HUES64 (cell line): ENCODE results near the gene CASZ1.

Experiments
- H3K27ac ChIP-seq: 2 replicates; pipeline ENCODE4 v1.7.0; 2013; ENCODE audit warnings: low read depth, low read length, inconsistent platforms
- H3K27me3 ChIP-seq: 2 replicates; pipeline ENCODE4 v1.6.1; 2013; ENCODE audit warnings: mild to moderate bottlenecking, low read length; ENCODE audit not compliant: insufficient read depth
- H3K36me3 ChIP-seq: 2 replicates; pipeline ENCODE4 v1.6.1; 2013; ENCODE audit warnings: mild to moderate bottlenecking, low read length; ENCODE audit not compliant: insufficient read depth
- H3K4me1 ChIP-seq: 2 replicates; pipeline ENCODE4 v1.6.1; 2013; ENCODE audit warnings: mild to moderate bottlenecking, low read length, moderate library complexity; ENCODE audit not compliant: insufficient read depth
- H3K4me3 ChIP-seq: 2 replicates; pipeline ENCODE4 v1.5.1; 2013; ENCODE audit warnings: mild to moderate bottlenecking, low read length, moderate library complexity
- H3K9ac ChIP-seq: 2 replicates; pipeline ENCODE4 v1.6.1; 2013; ENCODE audit warnings: mild to moderate bottlenecking, low read depth, low read length
- H3K9me3 ChIP-seq: 2 replicates; pipeline ENCODE4 v1.6.1; 2013; ENCODE audit warnings: low read depth, low read length; ENCODE audit not compliant: insufficient read depth
- WGBS: fragments of 150-250, 120-280 bp; methylation state at CpG from one replicate; pipeline ENCODE4 v1.1.7; 2013; ENCODE audit warnings: missing lambda C conversion rate; 5-methylcytosine and 5-hydroxymethylcytosine counted together

The CASZ1 gene

DNA sequence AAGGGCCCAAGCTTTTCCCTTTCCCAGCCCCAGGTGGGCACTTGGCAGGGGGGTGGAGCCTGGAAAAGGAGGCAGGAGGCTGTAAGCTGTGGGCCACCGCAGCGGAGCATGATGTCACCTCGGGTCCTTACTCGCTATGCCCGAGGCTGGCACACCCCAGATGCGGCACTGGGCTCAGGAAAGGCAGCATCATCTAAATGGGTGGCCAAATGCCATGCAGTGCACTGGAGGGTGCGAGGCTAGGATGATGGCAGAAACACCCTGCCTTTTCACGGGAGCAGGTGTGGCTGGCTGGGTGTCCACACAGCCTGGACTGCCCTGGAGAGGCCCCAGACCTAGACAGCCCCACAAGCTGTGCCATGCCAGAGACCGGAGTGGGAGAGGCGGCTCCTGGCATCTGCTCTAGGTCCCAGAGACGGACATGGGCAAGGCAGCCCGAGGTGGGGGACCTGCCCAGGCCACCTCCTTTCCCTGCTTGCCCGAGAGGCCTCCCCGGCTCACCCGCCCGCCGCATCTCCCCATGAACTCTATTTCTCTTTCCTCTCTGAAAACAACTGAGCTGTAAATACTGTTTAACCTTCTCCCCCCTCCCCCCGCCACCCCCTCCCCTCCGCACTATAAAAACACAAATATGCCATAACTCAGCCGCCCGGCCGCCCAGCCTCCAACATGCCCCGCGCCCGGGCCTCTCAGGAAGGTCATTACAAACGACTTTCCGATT lies 124.7 kb downstream of the CASZ1 start:
- Histone ChIP-seq H3K27ac (no peak overlapping the region), H3K4me3 (no peak overlapping the region), H3K27me3 (no peaks in the 10 kb centered on the region), H3K9me3 (no peaks in the 10 kb centered on the region), H3K36me3 (no peaks in the 10 kb centered on the region), H3K9ac (no peak overlapping the region), H3K4me1 (0 out of 2 replicates have a peak, but pooled peaks cover 13% of the 10 kb centered on the region)
- 87% methylated on average over 26 of the region's 27 CpGs for WGBS

DNA sequence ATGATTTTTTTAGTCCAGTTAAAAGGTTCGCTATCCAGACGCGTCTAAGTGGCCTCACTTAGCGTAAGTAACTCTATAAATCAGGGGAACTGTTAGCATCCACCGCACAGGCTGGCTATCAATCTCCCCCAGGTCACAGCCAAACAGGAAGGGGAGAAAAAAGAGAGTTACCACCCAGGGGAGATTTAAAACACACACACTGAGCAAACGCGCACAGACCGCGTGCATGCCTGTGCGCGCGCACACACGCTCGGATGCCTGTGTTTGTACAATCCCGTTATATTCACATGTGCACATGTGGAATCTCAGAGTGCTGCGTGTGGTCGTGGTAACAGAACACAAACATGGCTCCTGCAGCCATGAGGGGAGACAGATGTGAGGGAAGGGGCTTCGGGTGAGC lies 125.4 kb downstream of the CASZ1 start:
- WGBS = 93% methylated on average over 18 of the region's 18 CpGs
- no peak overlapping the region for H3K27ac ChIP-seq
- 0 out of 2 replicates have a peak, but pooled peaks cover 11% of the 10 kb centered on the region for H3K4me1 ChIP-seq
- no peak overlapping the region for H3K9ac ChIP-seq
- no peaks in the 10 kb centered on the region for H3K27me3 ChIP-seq
- H3K4me3 ChIP-seq = no peak overlapping the region
- H3K9me3 ChIP-seq = no peaks in the 10 kb centered on the region
- H3K36me3 ChIP-seq = no peaks in the 10 kb centered on the region

DNA sequence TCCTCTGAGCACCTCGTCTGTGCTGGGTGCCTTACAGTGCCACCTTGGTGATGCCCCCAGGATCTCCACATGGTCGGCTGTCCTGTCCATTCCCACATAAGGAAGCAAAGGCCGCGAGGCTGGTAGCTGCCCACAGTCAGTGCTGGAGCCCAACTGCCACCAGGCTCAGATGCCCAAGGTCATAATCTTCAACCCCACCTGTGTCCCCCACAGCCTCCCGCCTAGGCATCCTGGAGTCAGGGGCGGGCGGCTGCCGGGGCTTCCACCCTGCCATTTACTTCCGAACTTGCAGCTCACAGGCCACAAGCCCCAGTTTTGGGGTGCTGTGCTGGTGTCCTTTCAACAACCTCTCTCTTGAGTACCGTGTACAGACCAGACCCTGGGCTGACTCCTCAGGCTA lies 126.3 kb downstream of the CASZ1 start:
- H3K4me1 ChIP-seq = 0 out of 2 replicates have a peak, but pooled peaks cover 11% of the 10 kb centered on the region
- H3K9ac ChIP-seq = no peak overlapping the region
- no peaks in the 10 kb centered on the region for H3K9me3 ChIP-seq
- no peaks in the 10 kb centered on the region for H3K27me3 ChIP-seq
- 95% methylated on average over 10 of the region's 10 CpGs for WGBS
- H3K27ac ChIP-seq = no peak overlapping the region
- no peak overlapping the region for H3K4me3 ChIP-seq
- no peaks in the 10 kb centered on the region for H3K36me3 ChIP-seq

DNA sequence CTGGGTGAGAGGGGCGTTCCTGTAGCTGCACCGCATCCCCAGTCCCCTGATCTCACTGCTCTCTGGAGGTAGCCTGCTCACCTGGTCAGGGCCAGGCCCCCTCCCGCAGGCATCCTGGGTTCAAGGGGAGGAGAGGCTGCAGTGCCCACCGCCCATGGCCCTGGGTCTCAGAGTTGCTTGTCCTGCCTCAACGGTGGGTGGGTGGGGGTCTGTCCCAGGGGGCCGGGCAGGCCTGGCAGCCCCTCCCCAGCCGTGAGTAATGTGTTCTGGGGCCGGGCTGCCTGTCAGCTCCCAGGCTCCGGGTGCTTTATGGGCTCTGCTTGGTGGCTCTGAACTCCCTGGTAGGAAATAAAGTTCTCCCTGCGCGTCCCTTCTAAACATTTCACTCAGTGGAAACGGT lies 126.9 kb downstream of the CASZ1 start:
- Histone ChIP-seq H3K36me3 (no peaks in the 10 kb centered on the region), H3K9me3 (no peaks in the 10 kb centered on the region), H3K27me3 (no peaks in the 10 kb centered on the region), H3K27ac (no peak overlapping the region), H3K4me1 (0 out of 2 replicates have a peak, but pooled peaks cover 11% of the 10 kb centered on the region), H3K4me3 (no peak overlapping the region), H3K9ac (no peak overlapping the region)
- WGBS = 87% methylated on average over 12 of the region's 12 CpGs

DNA sequence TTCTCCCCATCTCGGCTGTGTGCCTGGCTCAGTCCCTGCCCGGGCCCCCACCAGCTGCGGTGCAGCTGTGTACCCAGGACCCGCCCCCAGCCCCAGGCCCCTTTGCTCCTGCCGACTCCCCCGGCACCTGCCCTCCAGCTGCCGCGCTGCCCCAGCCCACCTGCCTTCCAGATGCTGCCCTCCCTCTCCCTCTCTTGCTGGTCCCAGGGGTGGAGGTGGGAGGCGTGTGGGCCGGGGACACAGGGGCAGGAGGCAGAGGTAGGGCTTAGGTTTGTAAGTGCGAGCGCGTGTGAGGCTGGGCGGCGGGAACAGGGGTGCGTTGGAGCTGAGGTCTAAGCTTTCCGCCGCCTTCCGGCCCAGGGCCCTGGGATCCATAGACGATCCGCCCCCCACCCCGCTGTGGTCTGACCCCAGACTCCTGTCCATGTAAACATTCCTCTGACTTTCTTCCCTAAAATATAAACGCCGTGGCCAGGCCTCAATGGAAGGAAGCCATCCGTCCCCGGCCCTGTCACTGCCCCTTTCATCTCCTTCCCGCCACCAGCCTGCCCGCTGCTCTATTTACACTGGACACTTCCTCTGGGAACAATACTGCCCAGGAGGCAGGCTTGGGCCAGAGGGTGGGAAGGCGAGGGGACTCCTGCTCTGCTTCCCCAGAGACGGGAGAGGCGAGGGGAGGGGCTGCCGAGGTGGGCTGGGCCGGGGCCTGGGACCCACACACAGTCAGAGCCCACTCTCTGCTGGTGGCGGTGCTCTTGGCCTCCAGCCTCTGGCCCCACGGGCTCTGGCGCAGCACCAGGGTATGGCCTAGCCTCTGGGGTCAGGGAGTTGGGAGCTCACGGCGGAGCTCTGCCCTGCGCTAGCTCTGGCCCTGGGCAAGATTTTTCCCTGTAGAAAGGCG lies 128.3 kb downstream of the CASZ1 start:
- Histone ChIP-seq H3K9ac (no peak overlapping the region), H3K27ac (no peak overlapping the region), H3K4me1 (peaks cover 20% of the 10 kb centered on the region; the same call in 1 of the 2 replicates), H3K27me3 (no peaks in the 10 kb centered on the region), H3K36me3 (no peaks in the 10 kb centered on the region), H3K9me3 (no peaks in the 10 kb centered on the region), H3K4me3 (no peak overlapping the region)
- 70% methylated on average over 40 of the region's 40 CpGs for WGBS

DNA sequence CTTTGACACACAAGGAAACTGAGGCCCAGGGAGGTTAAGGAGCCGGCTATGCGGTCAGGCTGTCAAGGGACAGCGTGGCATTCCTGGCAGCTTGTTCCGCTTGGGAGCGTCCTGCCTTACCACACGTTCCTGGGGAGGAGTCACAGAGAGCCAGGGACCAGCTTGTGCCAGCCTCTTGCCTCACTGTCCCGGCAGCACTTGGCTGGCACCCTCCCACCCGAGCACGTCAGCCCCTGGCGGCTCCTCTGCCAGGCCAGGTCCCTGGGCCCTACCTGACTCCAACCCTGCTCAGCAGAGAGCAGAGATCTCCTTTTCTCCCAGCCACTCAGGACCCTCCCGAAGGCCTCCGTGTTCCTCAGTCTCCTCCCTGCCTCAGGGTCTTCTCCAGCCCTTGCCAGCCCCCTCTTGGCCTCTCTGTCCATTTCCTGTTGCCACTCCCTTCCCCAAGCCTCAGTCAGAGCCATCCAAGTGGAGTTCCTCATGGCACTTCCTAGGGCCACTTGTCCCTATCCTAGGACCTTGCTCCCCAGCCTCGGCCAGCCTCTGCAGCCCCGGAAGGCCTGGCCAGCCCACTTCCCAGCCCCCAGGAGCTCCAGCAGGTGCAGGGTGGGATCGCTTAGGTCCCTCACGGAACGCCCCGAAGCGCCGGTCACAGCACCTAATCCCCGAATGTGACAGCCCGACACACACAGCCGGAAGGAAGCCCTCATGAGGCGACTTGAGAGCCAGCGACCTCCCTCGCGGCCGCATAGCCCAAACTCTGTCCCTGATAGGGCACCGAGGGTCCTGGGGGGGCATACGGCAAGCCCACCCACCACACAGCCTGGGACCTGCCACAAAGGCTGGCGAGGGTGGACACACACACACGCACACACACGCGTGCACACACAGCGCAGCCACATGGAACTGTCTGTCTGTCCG lies 130.3 kb downstream of the CASZ1 start:
- no peak overlapping the region for H3K9ac ChIP-seq
- H3K27ac ChIP-seq = no peak overlapping the region
- no peaks in the 10 kb centered on the region for H3K36me3 ChIP-seq
- H3K27me3 ChIP-seq = no peaks in the 10 kb centered on the region
- H3K4me1 ChIP-seq = peaks cover 20% of the 10 kb centered on the region; the same call in 1 of the 2 replicates
- H3K9me3 ChIP-seq = no peaks in the 10 kb centered on the region
- H3K4me3 ChIP-seq = no peak overlapping the region
- WGBS = 93% methylated on average over 36 of the region's 36 CpGs

DNA sequence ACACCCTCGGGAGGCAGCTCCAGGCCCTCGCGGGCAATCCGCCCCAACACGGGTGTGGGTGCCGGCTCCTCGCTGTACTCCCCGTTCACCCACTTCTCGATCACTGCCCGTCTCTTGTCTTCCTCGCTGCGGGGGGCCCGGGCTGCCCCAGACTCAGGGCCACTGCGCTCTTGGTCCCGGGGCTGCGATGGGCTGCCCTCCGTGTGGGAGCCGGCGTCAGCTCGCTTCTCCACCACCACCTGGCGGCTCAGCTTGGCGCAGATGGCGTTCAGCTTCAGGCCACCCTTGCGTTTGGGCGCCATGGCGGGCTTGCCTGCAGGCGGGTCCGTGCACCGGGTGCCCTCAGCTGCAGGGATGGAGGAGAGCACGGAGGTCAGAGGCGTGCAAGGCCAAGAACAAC lies 131.2 kb downstream of the CASZ1 start:
- WGBS = 96% methylated on average over 31 of the region's 31 CpGs
- H3K9ac ChIP-seq = no peak overlapping the region
- no peaks in the 10 kb centered on the region for H3K36me3 ChIP-seq
- H3K4me3 ChIP-seq = no peak overlapping the region
- H3K4me1 ChIP-seq = peaks cover 20% of the 10 kb centered on the region; the same call in 1 of the 2 replicates
- H3K9me3 ChIP-seq = no peaks in the 10 kb centered on the region
- H3K27me3 ChIP-seq = no peaks in the 10 kb centered on the region
- no peak overlapping the region for H3K27ac ChIP-seq

DNA sequence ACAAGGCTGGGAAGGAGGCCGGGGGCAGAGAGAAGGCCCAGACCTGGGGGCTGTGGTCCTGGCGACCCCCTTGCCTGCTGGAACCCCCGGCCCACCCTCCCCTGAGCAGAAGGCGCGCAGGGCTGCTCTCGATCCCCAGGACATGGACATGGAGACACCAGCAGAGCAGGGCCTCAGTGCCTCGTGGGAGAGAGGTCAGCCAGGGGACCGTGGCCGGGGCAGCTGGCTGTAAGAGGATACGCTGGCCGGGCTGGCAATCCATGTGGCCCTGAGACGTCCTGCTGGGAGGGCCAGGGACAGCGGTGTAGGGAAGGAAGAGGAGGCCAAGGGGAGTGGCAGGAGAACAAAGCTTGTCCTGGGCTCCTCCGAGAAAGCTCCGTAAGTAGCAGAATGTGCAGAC lies 132.2 kb downstream of the CASZ1 start:
- Histone ChIP-seq H3K9me3 (no peaks in the 10 kb centered on the region), H3K27me3 (no peaks in the 10 kb centered on the region), H3K36me3 (no peaks in the 10 kb centered on the region), H3K9ac (no peak overlapping the region), H3K4me3 (no peak overlapping the region), H3K27ac (no peak overlapping the region), H3K4me1 (peaks cover 20% of the 10 kb centered on the region; the same call in 1 of the 2 replicates)
- WGBS = 57% methylated on average over 15 of the region's 15 CpGs

DNA sequence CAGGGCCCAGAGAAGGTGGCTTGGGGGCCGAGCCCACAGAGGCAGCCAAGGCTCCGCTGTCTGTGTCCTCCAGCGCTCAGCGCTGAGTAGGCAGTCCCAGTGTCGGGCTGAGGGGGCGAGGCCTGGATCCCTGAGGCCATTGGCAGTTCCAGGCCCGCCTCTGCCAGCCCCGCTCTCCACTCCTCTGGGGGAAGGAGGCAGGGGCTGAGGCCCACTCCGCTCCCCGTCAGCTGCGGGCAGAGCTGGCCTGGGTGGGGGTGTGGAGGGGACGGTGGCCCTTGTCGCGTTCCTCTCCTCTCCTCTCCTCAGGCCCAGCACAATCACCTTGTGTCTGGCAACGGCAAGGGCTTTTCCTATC lies 132.8 kb downstream of the CASZ1 start:
- no peak overlapping the region for H3K27ac ChIP-seq
- H3K27me3 ChIP-seq = no peaks in the 10 kb centered on the region
- no peak overlapping the region for H3K4me3 ChIP-seq
- no peaks in the 10 kb centered on the region for H3K9me3 ChIP-seq
- no peaks in the 10 kb centered on the region for H3K36me3 ChIP-seq
- H3K9ac ChIP-seq = peak overlapping the region; percentile 24; the same call in 1 of the 2 replicates
- peaks cover 16% of the 10 kb centered on the region; the same call in 1 of the 2 replicates for H3K4me1 ChIP-seq
- 14% methylated on average over 15 of the region's 15 CpGs for WGBS

DNA sequence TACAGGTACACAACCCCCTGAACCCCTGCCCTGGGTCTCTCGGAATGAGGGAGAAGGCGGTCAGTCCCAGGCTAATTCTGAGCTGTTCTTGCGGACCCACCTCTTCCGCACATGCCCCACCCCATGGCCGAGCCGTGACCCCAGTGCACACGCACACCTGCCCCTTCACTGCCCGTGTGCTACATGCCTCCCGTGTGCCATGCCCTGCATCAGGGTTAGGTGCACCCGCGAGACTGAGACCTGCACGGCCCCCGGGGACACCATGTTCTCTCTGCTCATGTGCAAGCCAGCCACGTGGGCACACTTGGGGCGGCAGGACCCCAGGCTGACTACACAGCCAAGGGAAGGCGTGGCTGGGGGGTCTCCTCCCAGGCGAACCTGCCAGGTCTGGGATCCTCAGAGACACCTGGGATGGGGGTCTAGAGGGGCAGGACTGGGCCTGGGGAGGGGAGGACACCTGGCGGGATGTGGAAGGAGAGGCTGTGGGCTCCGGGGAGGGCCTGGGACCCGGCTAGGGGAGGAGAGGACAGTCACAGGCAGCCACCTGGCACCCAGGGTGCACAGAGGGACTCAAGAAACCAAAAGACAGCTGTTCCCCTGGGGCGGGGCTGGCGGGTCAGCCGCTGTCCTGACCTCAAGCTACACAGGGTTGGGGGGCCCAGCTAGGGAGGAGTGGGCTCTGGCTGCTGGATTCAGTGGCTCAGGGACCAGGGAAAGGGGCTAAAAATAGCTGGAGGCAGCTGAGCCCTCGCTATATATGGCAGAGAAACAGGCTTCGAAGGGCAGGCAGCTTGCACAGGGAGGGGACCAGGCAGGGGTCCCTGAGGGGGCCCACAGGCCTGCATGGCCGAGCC lies 133.4 kb downstream of the CASZ1 start:
- H3K36me3 ChIP-seq = no peaks in the 10 kb centered on the region
- H3K27ac ChIP-seq = no peak overlapping the region
- no peak overlapping the region for H3K4me3 ChIP-seq
- H3K9ac ChIP-seq = peak overlapping the region; percentile 24; the same call in 1 of the 2 replicates
- no peaks in the 10 kb centered on the region for H3K27me3 ChIP-seq
- no peaks in the 10 kb centered on the region for H3K9me3 ChIP-seq
- 85% methylated on average over 26 of the region's 26 CpGs for WGBS
- peaks cover 10% of the 10 kb centered on the region; the same call in 1 of the 2 replicates for H3K4me1 ChIP-seq
